Activated gamma-delta T cell (primary cell): Measurements from ENCODE around the gene AURKB.
A peak's percentile ranks its signal among the peaks of the same experiment; 100 is the strongest.
"Not testable (repeated sequence)": the region's sequence is repeated elsewhere in the genome, so short reads cannot be mapped to it uniquely, and the experiment has no call there.

ENCODE experiments used
- DNase-seq: peaks from one replicate; lab custom pipeline; 2025; lab: John Stamatoyannopoulos, UW
- total RNA-seq, 2 donors: gene quantifications; one replicate each; lab custom pipeline; 2026; lab: John Stamatoyannopoulos, UW

Gene AURKB
- 0.56 to 1.5 reads per million in 2 donors for total RNA-seq

DNA sequence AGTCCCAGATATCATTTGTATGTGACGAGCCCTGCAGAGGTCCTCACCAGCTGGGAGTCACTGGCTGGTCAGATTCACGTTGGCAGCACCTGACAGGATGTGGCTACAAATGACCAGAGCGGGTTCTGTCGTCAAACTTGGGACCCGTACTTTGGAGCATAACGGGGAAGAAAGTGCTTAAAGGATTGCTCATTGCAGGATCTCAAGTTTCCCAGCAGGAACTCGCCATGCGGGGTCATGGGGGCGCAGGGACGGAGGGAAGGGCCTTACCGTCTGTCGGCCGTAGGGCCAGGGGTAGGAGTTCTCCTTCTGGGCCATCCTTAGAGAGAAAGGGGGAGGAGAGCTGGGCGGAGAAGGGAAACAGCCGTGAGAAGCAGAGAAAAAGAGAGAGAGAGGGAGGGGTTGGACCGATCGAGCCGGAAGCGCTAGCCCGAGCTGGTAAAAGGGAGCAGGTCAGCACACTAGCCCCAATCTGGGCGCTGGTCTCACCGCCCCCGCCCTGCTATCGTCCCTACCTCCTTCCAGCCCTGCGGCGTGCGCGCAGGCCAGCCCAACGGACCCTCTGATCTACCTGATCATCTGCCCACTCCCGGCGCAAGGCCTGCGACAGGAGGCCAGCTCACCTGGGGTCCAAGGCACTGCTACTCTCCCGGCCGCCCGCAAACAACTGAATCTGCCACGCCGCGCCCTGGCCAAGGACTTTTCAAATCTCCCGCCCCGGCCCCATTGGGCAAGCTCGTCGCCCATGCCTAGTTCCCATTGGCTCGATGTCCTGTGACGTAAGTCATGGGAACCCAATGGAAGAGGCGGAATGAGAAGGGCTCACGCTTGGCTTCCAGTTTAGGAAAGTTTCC, at the start of gene AURKB:
Gene AURKB, minus strand, starts transcription at position 669 of the 854 bp plus-strand sequence. Its CDS starts 351 bp downstream, at position 318.
- DNase-seq: peak; percentile 57

GRCh38 chr17:8257801-8258200, 47.4 kb upstream of the AURKB start:
- DNase-seq: no peak

DNA sequence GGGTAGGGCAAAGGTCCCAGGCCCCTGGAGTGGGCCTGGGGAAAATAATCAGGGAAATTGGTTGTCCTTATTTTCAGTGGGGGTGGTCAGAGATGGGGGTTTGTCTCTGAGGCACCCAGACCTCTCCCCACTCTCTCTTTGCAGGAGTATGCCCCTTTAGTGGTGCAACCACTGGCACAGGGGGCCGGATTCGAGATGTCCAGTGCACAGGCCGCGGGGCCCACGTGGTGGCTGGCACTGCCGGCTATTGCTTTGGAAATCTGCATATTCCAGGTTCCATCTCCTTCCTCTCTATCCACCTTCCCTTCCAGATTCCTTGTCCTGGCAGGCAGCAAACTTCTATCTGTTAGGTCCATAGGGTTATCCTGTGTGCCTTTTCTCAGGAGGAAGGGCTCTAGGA, 46.3 kb upstream of the AURKB start:
- no peak for DNase-seq

- DNase-seq: no peak
These were observed 45.9 kb upstream of the AURKB start for GRCh38 chr17:8256291-8256690.

DNA sequence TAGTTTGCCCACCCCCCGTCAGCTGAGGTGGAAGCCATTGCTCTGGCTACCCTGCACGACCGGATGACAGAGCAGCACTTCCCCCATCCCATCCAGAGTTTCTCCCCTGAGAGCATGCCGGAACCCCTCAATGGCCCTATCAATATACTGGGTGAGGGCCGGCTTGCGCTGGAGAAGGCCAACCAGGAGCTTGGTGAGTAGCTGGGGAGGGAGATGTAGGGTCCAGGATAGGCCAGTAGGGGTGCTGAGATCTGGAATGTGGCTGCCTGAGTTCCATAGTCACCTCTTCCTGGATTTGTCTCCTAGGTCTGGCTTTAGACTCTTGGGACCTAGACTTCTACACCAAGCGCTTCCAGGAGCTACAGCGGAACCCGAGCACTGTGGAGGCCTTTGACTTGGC, 45.1 kb upstream of the AURKB start:
- DNase-seq: no peak

GRCh38 chr17:8254881-8255280, 44.5 kb upstream of the AURKB start:
- DNase-seq: no peak

DNA sequence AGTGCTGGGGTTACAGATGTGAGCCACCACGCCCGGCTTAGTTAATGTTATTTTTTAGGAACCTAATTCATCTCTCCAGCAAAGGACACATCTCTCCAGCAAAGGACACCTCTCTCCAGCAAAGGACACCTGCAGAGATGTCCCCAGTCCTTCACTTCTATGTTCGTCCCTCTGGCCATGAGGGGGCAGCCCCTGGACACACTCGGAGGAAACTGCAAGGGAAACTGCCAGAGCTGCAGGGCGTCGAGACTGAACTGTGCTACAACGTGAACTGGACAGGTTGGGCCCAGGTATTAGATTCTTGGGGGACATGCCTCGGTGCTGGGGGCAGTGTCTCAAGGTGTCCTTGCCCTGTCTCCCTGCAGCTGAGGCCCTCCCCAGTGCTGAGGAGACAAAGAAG, 43.4 kb upstream of the AURKB start:
- no peak for DNase-seq

DNA sequence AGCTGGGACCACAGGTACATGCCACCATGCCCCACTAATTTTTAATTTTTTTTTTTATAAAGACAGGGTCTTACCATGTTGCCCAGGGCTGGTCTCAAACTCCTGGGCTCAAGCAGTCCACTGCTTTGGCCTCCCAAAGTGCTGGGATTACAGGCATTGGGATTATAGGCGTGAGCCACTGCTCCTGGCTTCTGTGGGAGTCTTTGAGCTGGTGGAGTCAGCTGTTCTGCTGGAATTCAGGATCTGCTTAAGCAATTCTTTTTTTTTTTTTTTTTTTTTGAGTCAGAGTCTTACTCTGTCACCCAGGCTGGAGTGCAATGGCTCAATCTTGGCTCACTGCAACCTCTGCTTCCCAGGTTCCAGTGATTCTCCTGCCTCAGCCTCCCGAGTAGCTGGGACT, 41.0 kb upstream of the AURKB start:
- not testable (repeated sequence) for DNase-seq

DNA sequence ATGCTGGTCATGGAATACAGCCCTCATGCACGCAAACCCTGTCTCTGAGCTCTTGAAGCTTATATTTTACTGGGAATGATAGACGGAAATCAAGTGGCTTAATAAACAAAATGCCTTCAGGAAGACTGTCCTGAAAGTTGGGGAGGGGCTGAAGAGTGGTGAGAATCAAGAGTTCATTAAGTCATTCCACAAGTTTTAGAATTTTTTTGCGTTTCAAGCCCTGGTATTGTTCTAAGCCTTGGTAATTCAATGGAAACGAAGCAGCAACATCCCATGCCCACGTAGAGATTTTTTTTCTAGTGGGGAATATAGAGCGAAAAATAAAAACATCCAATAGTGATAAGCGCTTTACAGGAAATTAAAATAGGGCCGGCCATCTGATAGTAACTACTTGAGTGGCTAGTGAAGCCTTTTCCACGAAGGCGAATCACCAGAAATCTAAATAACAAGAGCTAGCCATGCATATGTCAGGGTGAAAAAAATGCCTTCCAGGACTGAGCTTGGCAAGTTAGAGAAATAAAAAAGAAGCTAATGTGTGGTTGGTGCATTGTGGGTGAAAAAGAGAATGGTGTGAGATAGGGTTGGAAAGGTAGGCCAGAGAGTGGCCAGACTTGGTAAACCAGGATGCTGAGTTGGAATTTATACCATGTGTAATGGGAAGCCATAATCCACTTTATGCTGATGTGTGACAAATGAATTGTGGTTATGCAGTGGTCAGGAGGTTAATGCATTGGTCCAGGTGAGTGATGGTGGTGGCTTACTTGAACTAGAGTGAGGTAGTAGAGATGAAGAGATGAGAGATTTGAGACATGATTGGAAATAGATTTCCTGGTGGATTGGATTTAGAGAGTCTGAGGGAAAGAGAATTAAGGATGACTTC, 39.5 kb upstream of the AURKB start:
- no peak for DNase-seq

DNA sequence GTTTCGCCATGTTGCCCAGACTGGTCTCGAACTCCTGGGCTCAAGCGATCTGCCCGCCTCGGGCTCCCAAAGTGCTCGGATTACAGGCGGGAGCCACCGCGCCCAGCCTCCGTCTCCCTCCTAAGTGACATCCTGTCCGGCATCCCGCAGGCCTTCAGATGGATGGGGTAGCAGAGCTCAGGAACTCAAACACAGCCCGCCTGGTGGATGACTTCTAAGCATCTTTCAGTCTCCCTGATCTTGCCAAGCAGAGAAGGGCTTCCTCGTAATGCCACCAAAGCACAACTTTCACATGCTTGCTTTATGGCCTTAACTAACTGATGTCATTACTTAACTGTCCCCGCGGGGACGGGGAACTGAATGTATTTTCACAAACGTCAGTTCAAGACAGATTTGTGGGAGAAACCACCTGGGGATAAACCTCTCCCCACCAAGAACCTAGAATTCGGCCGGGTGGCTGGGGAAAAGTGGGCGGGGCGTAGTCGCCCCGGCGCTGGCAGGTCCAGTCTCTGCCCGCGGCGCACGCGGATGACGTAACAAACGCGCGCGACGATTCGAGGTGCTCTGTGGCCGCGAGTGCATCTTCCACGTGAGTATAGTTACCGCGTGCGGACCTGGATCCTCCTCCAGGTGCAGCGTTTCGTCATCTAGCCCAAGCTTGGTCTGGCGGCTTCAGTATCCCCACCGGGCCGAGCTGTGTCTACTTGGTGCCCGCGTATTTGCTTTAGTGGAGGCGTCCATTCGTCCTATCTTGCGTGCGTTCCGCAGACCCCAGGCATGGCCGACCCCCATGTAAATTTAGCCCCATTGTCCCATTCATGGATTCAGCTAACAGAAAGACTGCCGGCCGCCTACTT, 38.6 kb upstream of the AURKB start, which contains the start of gene PFAS:
Gene PFAS, plus strand, starts transcription at position 539 of the 857 bp plus-strand sequence. CDS start 4,649 bp downstream, outside the sequence.
- peak; percentile 98 for DNase-seq

- no peak for DNase-seq
These were observed 34.4 kb upstream of the AURKB start for GRCh38 chr17:8244768-8245167.

GRCh38 chr17:8243827-8244226, 33.5 kb upstream of the AURKB start:
- DNase-seq: no peak

- DNase-seq: no peak
These were observed 27.5 kb upstream of the AURKB start for GRCh38 chr17:8237886-8238285.

DNA sequence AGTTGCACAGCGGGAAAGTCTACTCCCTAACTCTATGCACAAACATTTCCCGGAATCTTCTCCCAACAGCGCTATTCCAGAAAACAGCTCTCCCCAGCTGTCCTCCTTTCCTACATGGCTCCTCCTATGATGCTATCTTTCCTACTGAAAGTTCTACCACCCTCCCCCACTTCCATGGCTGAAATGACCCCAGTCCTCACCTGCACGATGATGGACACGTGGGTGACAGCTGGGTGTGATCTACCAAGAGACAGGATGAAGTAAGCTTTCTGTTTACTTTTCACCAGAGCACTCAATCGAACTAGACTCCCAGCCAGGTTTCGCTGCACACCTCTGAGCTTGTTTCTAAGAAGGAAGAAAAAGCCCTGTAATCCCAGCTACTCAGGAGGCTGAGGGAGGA, 26.8 kb upstream of the AURKB start:
- no peak for DNase-seq

DNA sequence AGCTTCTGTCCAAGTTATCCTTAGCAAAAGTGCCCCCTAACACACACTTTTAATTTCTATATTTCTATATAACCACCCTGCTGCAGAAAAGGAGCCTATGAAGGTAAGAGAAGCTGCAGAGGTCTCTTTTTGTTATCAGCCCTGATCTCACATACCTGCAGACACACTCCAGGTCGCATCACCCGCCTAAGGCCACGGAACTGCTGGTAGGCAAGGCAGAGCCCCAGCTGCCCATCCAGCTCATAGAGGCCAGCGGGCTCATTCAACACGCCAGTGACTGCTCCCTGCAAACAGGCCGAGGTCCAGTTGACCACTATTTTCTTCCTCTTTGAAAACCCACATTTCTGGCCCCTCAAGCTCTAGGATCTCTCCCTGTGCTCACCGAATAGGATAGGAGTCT, 25.3 kb upstream of the AURKB start:
- DNase-seq: no peak

GRCh38 chr17:8234361-8235270, 24.2 kb upstream of the AURKB start:
- DNase-seq: no peak

- no peak for DNase-seq
These were observed 21.3 kb upstream of the AURKB start for GRCh38 chr17:8231701-8232100.

DNA sequence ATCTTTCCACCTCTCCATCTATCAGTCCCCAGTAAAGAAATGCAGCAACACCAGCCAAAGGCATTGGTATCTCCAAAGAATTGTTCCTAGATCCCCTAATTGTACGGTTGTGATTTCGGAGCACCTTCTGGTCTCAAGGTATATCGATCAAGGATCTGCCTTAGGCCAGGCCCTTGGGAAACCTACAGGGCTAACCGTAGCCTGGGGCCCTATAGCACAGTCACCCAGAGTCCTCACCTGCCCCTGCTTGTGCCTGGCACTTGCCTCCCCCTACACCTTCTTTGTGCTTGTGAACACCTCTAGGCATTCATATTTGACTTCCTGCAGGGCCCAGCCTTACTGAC, 16.8 kb upstream of the AURKB start:
- DNase-seq: no peak

- no peak for DNase-seq
These were observed 16.3 kb upstream of the AURKB start for GRCh38 chr17:8226536-8227237.
